HEK293 (cell line): Measurements from ENCODE around the gene CYS1.

ENCODE experiments used
- CTCF ChIA-PET: fragments of 350-600 bp; formaldehyde crosslinking; extraction: SDS; loops from one replicate; lab custom pipeline; 2021; ENCODE audit warnings: antibody characterized with exemption; lab: Yijun Ruan, JAX
- POLR2A ChIA-PET: fragments of 300-600 bp; formaldehyde crosslinking; extraction: SDS; loops from one replicate; lab custom pipeline; 2020; ENCODE audit warnings: antibody characterized with exemption, inconsistent platforms; lab: Yijun Ruan, JAX
- H3K27ac ChIP-seq: fragments of 200-500 bp; sonication (Bioruptor generic); 2 replicates; pipeline ENCODE4 v1.5.1; 2014; ENCODE audit warnings: low read depth, low read length, control low read depth, inconsistent platforms; ENCODE audit errors: extremely low read depth
- H3K36me3 ChIP-seq, 2 experiments: fragments of 200-500 bp in 1 of 2; sonication (Bioruptor generic) in 1 of 2; 1 replicate in 1 of 2; 2 replicates in 1 of 2; pipeline ENCODE4 v1.5.1; 2014 to 2017; ENCODE audit warnings: inconsistent platforms in 2 of 2, low read length in 2 of 2; ENCODE audit not compliant: control insufficient read depth in 2 of 2, insufficient read depth in 1 of 2
- H3K4me1 ChIP-seq: fragments of 200-500 bp; sonication (Bioruptor generic); 2 replicates; pipeline ENCODE4 v1.5.1; 2014; ENCODE audit warnings: mild to moderate bottlenecking, low read length, inconsistent platforms; ENCODE audit not compliant: control insufficient read depth, insufficient read depth
- H3K4me3 ChIP-seq: 2 replicates; pipeline ENCODE4 v1.5.1; 2011; ENCODE audit warnings: low read depth, mild to moderate bottlenecking, control low read depth, low read length, moderate library complexity
- H3K9me3 ChIP-seq: fragments of 200-500 bp; sonication (Bioruptor generic); 2 replicates; pipeline ENCODE4 v1.5.1; 2014; ENCODE audit warnings: low read depth, low read length, inconsistent platforms; ENCODE audit not compliant: control insufficient read depth, insufficient read depth
- BCL11A ChIP-seq: fragments of 450-650 bp; formaldehyde crosslinking; IDR thresholded peaks from 2 replicates; pipeline ENCODE4 v1.5.1; 2016; ENCODE audit warnings: low read depth, missing biosample characterization, missing genetic modification characterization
- EGR2 ChIP-seq: fragments of 450-650 bp; formaldehyde crosslinking; IDR thresholded peaks from 2 replicates; pipeline ENCODE4 v1.5.1; 2016; ENCODE audit warnings: low read depth, missing biosample characterization, missing genetic modification characterization
- HOXC10 ChIP-seq: sonication (generic); formaldehyde crosslinking; IDR thresholded peaks from 2 replicates; pipeline ENCODE4 v1.8.1; 2023; ENCODE audit warnings: mild to moderate bottlenecking, missing genetic modification reagents
- HOXD13 ChIP-seq: sonication (generic); formaldehyde crosslinking; IDR thresholded peaks from 2 replicates; pipeline ENCODE4 v1.8.0; 2022; ENCODE audit warnings: missing genetic modification reagents, borderline replicate concordance
- SCRT2 ChIP-seq: fragments of 450-650 bp; formaldehyde crosslinking; IDR thresholded peaks from 2 replicates; pipeline ENCODE4 v1.5.1; 2016; ENCODE audit warnings: missing biosample characterization, missing genetic modification characterization
- ZEB2 ChIP-seq: fragments of 450-650 bp; formaldehyde crosslinking; IDR thresholded peaks from 2 replicates; pipeline ENCODE4 v1.5.1; 2016; ENCODE audit warnings: missing biosample characterization, missing genetic modification characterization
- ZIC2 ChIP-seq: fragments of 450-650 bp; formaldehyde crosslinking; IDR thresholded peaks from 2 replicates; pipeline ENCODE4 v1.5.1; 2016; ENCODE audit warnings: missing biosample characterization, missing genetic modification characterization
- ZNF132 ChIP-seq: fragments of 450-650 bp; formaldehyde crosslinking; IDR thresholded peaks from 2 replicates; pipeline ENCODE4 v1.5.1; 2017; ENCODE audit warnings: missing biosample characterization, missing genetic modification characterization, borderline replicate concordance
- ZNF335 ChIP-seq: fragments of 450-650 bp; formaldehyde crosslinking; conservative IDR thresholded peaks from 2 replicates; pipeline ENCODE4 v1.5.1; 2016; ENCODE audit warnings: missing biosample characterization, missing genetic modification characterization
- ZNF366 ChIP-seq: fragments of 450-650 bp; formaldehyde crosslinking; conservative IDR thresholded peaks from 2 replicates; pipeline ENCODE4 v1.5.1; 2016; ENCODE audit warnings: missing biosample characterization, missing genetic modification characterization
- ZNF501 ChIP-seq: fragments of 450-650 bp; formaldehyde crosslinking; IDR thresholded peaks from 2 replicates; pipeline ENCODE4 v1.5.1; 2016; ENCODE audit warnings: missing biosample characterization, missing genetic modification characterization
- ZNF510 ChIP-seq: fragments of 450-650 bp; formaldehyde crosslinking; IDR thresholded peaks from 2 replicates; pipeline ENCODE4 v1.5.1; 2018; ENCODE audit warnings: mild to moderate bottlenecking, missing genetic modification characterization, missing biosample characterization; ENCODE audit not compliant: insufficient replicate concordance
- ZNF585B ChIP-seq: fragments of 450-650 bp; formaldehyde crosslinking; IDR thresholded peaks from 2 replicates; pipeline ENCODE4 v1.5.1; 2016; ENCODE audit warnings: missing biosample characterization, missing genetic modification characterization
- ZNF610 ChIP-seq: fragments of 450-650 bp; formaldehyde crosslinking; IDR thresholded peaks from 2 replicates; pipeline ENCODE4 v1.5.1; 2016; ENCODE audit warnings: missing biosample characterization, missing genetic modification characterization, borderline replicate concordance
- ZNF658 ChIP-seq: fragments of 450-650 bp; formaldehyde crosslinking; IDR thresholded peaks from 2 replicates; pipeline ENCODE4; 2016; ENCODE audit warnings: missing biosample characterization, missing genetic modification characterization
- ZNF76 ChIP-seq: fragments of 450-650 bp; formaldehyde crosslinking; IDR thresholded peaks from 2 replicates; pipeline ENCODE4; 2016; ENCODE audit warnings: low read depth, missing biosample characterization, missing genetic modification characterization, borderline replicate concordance
- ZNF837 ChIP-seq: fragments of 450-650 bp; formaldehyde crosslinking; IDR thresholded peaks from 2 replicates; pipeline ENCODE4 v1.5.1; 2016; ENCODE audit warnings: missing biosample characterization, missing genetic modification characterization
- TF ChIP-seq, protein P1 (sequence below): fragments of 450-650 bp; formaldehyde crosslinking; IDR thresholded peaks from 2 replicates; pipeline ENCODE4 v1.5.1; 2016; ENCODE audit warnings: missing biosample characterization, missing genetic modification characterization, borderline replicate concordance
- TF ChIP-seq, protein P2 (sequence below): sonication (generic); formaldehyde crosslinking; IDR thresholded peaks from 2 replicates; pipeline ENCODE4 v1.8.1; 2022; ENCODE audit warnings: mild to moderate bottlenecking, moderate library complexity, missing genetic modification reagents
- TF ChIP-seq, protein P3 (sequence below): fragments of 450-650 bp; formaldehyde crosslinking; IDR thresholded peaks from 2 replicates; pipeline ENCODE4 v1.5.1; 2016; ENCODE audit warnings: missing biosample characterization, missing genetic modification characterization
- TF ChIP-seq, protein P4 (sequence below): fragments of 450-650 bp; formaldehyde crosslinking; IDR thresholded peaks from 2 replicates; pipeline ENCODE4 v1.5.1; 2016; ENCODE audit warnings: missing biosample characterization, missing genetic modification characterization, low read depth
- TF ChIP-seq, protein P5 (sequence below): fragments of 450-650 bp; formaldehyde crosslinking; IDR thresholded peaks from 2 replicates; pipeline ENCODE4 v1.5.1; 2016; ENCODE audit warnings: missing biosample characterization, missing genetic modification characterization

Gene CYS1

DNA sequence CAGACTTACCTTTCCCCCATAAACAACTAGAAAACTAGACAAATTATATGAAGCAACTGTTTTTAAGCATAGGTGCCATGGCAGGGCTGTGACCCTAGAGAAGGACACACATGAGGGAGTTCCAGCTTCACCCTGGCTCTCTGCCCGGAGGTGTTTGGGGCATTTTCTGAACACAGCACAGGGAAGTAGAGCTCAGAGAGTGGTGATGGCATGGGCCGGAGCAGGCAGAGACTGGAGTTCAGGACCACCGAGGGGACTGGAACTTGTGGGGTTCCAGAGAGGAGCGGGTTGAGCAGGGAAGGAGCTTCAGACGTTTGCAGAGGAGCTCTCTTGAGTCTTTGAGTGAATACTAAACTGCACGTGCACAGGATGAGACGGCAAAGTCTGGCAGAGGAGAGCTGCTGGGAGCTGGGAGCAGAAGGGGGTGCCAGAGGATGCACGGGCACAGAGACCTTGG is 63.4 kb downstream of the CYS1 start (continued):
- TF ChIP-seq, protein P1, sequence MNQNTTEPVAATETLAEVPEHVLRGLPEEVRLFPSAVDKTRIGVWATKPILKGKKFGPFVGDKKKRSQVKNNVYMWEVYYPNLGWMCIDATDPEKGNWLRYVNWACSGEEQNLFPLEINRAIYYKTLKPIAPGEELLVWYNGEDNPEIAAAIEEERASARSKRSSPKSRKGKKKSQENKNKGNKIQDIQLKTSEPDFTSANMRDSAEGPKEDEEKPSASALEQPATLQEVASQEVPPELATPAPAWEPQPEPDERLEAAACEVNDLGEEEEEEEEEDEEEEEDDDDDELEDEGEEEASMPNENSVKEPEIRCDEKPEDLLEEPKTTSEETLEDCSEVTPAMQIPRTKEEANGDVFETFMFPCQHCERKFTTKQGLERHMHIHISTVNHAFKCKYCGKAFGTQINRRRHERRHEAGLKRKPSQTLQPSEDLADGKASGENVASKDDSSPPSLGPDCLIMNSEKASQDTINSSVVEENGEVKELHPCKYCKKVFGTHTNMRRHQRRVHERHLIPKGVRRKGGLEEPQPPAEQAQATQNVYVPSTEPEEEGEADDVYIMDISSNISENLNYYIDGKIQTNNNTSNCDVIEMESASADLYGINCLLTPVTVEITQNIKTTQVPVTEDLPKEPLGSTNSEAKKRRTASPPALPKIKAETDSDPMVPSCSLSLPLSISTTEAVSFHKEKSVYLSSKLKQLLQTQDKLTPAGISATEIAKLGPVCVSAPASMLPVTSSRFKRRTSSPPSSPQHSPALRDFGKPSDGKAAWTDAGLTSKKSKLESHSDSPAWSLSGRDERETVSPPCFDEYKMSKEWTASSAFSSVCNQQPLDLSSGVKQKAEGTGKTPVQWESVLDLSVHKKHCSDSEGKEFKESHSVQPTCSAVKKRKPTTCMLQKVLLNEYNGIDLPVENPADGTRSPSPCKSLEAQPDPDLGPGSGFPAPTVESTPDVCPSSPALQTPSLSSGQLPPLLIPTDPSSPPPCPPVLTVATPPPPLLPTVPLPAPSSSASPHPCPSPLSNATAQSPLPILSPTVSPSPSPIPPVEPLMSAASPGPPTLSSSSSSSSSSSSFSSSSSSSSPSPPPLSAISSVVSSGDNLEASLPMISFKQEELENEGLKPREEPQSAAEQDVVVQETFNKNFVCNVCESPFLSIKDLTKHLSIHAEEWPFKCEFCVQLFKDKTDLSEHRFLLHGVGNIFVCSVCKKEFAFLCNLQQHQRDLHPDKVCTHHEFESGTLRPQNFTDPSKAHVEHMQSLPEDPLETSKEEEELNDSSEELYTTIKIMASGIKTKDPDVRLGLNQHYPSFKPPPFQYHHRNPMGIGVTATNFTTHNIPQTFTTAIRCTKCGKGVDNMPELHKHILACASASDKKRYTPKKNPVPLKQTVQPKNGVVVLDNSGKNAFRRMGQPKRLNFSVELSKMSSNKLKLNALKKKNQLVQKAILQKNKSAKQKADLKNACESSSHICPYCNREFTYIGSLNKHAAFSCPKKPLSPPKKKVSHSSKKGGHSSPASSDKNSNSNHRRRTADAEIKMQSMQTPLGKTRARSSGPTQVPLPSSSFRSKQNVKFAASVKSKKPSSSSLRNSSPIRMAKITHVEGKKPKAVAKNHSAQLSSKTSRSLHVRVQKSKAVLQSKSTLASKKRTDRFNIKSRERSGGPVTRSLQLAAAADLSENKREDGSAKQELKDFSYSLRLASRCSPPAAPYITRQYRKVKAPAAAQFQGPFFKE (tag by site-specific recombination) = no peak
- TF ChIP-seq ZNF132 (no peak), ZNF837 (tag by site-specific recombination) (no peak), HOXD13 (CRISPR knock-in tag) (no peak), ZNF510 (no peak), EGR2 (tag by site-specific recombination) (no peak), ZNF366 (no peak)
- TF ChIP-seq, protein P2, sequence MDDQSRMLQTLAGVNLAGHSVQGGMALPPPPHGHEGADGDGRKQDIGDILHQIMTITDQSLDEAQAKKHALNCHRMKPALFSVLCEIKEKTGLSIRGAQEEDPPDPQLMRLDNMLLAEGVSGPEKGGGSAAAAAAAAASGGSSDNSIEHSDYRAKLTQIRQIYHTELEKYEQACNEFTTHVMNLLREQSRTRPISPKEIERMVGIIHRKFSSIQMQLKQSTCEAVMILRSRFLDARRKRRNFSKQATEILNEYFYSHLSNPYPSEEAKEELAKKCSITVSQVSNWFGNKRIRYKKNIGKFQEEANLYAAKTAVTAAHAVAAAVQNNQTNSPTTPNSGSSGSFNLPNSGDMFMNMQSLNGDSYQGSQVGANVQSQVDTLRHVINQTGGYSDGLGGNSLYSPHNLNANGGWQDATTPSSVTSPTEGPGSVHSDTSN = no peak
- TF ChIP-seq, protein P3, sequence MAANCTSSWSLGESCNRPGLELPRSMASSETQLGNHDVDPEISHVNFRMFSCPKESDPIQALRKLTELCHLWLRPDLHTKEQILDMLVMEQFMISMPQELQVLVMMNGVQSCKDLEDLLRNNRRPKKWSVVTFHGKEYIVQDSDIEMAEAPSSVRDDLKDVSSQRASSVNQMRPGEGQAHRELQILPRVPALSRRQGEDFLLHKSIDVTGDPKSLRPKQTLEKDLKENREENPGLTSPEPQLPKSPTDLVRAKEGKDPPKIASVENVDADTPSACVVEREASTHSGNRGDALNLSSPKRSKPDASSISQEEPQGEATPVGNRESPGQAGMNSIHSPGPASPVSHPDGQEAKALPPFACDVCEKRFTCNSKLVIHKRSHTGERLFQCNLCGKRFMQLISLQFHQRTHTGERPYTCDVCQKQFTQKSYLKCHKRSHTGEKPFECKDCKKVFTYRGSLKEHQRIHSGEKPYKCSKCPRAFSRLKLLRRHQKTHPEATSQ (tag by site-specific recombination) = no peak
- TF ChIP-seq, protein P4, sequence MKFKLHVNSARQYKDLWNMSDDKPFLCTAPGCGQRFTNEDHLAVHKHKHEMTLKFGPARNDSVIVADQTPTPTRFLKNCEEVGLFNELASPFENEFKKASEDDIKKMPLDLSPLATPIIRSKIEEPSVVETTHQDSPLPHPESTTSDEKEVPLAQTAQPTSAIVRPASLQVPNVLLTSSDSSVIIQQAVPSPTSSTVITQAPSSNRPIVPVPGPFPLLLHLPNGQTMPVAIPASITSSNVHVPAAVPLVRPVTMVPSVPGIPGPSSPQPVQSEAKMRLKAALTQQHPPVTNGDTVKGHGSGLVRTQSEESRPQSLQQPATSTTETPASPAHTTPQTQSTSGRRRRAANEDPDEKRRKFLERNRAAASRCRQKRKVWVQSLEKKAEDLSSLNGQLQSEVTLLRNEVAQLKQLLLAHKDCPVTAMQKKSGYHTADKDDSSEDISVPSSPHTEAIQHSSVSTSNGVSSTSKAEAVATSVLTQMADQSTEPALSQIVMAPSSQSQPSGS (tag by site-specific recombination) = no peak

DNA sequence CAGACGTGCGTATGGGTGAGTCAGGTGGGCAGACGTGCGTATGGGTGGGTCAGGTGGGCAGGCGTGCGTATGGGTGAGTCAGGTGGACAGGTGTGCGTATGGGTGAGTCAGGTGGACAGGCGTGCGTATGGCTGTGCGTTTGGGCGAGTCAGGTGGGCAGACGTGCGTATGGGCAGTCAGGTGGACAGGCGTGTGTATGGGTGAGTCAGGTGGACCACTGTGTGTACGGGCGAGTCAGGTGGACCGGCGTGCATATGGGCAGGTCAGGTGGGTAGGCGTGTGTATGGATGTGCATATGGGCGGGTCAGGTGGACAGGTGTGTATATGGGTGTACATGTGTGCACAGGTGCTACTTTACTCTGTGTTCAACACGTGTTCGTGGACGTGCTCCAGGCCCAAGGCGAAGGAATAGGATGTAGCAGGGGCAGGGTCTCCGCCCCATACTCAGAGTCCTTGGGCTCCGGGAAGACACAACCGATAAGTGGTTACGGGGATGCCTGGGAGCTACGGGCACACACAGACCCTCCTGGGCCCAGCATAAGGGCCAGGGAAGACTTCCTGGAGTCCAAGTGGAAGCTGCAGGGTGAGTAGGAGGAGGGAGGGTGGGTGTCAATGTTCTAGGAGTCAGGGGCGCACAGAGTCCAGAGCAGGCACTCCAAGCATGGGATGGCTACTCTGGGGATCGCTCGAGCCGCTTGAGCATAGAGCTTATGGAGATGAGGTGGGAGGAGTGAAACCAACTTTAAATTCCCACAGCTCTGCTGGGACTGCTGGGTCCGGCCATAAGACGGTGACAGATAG is 64.0 kb downstream of the CYS1 start:
- Histone ChIP-seq H3K4me3 (no peak overlapping the region), H3K4me1 (no peaks in the 10 kb centered on the region), H3K9me3 (no peaks in the 10 kb centered on the region), H3K36me3 (no peaks in the 10 kb centered on the region), H3K27ac (no peak overlapping the region)
- CTCF ChIA-PET = interaction anchor here (0.9 kb wide), 1 partner anchor 32 kb away, joined by 3 read pairs; no protein-coding TSS in a partner anchor
- POLR2A ChIA-PET = no interaction called here
- TF ChIP-seq ZNF658 = no peak
- TF ChIP-seq BCL11A (tag by site-specific recombination) = no peak
- TF ChIP-seq ZEB2 (tag by site-specific recombination) = 0 out of 2 replicates have a peak, but pooled peaks have one; percentile 31
- no peak for TF ChIP-seq ZNF335 (tag by site-specific recombination)
- no peak for TF ChIP-seq ZNF585B
- TF ChIP-seq, protein P5, sequence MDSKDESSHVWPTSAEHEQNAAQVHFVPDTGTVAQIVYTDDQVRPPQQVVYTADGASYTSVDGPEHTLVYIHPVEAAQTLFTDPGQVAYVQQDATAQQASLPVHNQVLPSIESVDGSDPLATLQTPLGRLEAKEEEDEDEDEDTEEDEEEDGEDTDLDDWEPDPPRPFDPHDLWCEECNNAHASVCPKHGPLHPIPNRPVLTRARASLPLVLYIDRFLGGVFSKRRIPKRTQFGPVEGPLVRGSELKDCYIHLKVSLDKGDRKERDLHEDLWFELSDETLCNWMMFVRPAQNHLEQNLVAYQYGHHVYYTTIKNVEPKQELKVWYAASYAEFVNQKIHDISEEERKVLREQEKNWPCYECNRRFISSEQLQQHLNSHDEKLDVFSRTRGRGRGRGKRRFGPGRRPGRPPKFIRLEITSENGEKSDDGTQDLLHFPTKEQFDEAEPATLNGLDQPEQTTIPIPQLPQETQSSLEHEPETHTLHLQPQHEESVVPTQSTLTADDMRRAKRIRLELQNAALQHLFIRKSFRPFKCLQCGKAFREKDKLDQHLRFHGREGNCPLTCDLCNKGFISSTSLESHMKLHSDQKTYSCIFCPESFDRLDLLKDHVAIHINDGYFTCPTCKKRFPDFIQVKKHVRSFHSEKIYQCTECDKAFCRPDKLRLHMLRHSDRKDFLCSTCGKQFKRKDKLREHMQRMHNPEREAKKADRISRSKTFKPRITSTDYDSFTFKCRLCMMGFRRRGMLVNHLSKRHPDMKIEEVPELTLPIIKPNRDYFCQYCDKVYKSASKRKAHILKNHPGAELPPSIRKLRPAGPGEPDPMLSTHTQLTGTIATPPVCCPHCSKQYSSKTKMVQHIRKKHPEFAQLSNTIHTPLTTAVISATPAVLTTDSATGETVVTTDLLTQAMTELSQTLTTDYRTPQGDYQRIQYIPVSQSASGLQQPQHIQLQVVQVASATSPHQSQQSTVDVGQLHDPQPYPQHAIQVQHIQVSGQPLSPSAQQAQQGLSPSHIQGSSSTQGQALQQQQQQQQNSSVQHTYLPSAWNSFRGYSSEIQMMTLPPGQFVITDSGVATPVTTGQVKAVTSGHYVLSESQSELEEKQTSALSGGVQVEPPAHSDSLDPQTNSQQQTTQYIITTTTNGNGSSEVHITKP (tag by site-specific recombination) = no peak
- TF ChIP-seq ZIC2 = no peak
- no peak for TF ChIP-seq HOXC10
- no peak for TF ChIP-seq ZNF610
- TF ChIP-seq ZNF501 (tag by site-specific recombination) = no peak
- TF ChIP-seq SCRT2 = 0 out of 2 replicates have a peak, but pooled peaks have one; percentile 11
- no peak for TF ChIP-seq ZNF76 (tag by site-specific recombination)
